Stimulated activated CD8-positive, alpha-beta memory T cell treated with anti-CD3 and anti-CD28 coated beads, Interleukin-15, amount 100 ng/mL, for 1 hour (primary cell): Measurements from ENCODE around the gene RARRES1.

ENCODE experiments used
- DNase-seq: peaks from one replicate; pipeline ENCODE4 v3.0.0-alpha.2; 2020; ENCODE audit warnings: low read depth

The RARRES1 gene

DNA sequence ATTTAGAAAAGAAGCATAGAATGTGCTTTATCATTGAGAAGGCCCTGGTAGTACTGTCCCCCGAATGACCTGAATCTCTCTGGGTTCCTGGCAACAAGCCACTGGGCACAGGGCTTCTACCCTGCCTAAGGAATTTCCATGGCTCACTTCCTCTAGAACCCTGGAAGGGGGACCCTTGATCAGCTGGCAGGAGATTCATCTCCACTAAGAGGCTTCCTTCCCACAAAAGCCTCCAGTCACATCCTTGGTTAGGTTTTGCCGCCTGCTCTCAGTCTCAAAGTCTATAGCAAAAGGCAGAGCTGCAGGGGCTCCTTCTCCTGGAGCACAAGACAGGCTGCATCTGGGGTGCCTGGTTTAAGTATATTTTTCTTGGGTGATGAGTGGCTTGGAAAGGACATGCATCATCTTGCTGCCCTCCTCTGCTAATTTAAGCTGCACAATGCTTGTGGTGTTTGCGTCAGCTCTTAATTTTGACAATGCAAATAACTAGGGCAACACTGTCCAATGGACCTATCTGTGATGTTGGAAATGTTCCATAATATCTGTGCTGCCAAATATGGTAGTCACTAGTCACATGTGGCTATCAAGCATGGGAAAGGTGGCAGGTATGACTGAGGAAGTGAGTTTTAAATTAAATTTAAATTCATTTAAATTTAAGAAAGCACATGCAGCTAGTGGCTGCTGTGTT lies 33.4 kb upstream of the RARRES1 start:
- DNase-seq = no peak

DNA sequence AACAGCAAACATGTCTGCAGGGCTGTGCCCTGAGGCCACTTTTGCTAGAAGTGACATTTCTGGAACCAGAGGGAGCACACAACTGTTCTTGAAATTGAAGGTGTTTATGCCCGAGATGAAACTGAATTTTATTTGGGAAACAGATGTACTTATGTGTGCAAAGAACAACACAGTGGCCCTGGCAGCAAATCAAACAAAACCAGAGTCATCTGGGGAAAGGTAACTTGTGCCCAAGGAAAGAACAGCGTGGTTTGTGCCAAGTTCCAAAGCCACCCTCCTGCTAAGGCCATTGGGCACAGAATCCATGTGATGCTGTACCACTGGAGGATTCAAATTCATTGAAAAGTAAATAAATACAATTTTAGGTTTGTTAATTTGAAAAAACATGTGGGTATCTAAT lies 31.2 kb upstream of the RARRES1 start:
- no peak for DNase-seq

DNA sequence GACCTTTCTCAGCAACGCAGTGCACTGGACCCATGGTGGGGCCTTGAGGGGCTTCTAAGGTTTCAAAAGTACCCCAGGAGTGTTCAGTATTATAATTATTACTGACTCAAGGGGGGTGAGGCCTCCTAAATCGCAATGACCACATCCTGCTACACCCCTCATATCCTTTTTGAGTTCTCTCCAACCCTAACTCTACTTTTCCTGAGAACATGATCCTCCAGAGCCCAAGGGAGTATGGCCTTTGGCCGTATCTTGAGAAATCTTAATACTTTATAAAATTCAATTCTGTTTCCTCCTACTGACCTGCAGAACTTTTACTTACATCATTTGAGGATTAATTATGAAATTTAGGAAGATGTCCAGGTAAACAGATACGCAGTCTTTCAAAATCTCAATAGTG lies 30.4 kb upstream of the RARRES1 start:
- no peak for DNase-seq

DNA sequence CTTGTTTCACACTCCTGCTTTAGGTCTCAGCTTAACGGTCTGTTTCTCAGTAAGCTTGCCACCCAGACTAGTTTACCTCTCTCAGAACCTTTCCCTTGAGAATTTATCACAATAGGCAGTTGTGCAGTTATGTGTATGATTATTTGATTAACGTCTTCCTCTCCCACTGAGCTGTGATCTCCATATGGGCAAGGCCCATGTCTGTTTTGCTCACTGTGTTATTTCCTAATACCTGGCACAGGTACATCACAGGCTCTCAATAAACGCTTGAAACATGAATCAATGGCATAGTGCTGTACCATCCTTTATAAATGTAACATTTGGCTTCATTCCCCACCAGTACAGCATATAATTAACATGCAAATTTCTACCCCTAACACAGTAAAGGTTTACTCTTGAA lies 29.1 kb upstream of the RARRES1 start:
- no peak for DNase-seq

DNA sequence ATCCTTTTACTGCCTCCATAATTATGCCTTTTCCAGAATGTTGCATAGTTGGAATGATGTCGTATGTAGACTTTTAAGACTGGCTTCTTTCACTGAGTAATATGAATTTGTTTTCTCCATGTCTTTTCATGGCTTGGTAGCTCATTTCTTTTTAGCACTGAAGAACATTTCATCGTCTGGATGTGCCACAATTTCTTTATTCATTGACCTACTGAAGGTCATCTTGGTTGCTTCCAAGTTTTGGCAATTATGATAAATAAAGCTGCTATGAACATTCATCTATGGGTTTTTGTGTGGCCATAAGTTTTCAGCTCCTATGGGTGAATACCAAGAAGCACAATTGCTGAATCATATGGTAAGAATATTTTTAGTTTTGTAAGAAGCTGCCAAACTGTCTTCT lies 23.2 kb upstream of the RARRES1 start:
- no peak for DNase-seq

DNA sequence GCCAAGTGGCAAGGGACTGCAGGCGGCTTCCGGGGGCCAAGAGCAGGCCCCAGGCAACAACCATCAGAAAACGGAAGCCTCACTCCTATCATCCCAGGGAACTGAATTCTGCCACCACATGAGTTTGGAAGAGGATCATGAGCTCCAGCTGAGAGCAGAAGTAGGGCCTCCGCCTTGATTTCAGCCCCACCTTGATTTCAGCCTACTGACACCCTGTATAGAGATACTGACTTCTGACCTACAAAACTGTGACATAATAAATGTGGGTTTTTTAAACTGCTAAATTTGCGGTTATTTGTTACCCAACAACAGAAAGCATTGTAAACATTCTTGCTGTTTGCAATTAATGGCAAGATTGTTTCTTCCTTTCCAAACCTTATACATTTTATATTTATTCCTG lies 21.6 kb upstream of the RARRES1 start:
- DNase-seq = no peak

DNA sequence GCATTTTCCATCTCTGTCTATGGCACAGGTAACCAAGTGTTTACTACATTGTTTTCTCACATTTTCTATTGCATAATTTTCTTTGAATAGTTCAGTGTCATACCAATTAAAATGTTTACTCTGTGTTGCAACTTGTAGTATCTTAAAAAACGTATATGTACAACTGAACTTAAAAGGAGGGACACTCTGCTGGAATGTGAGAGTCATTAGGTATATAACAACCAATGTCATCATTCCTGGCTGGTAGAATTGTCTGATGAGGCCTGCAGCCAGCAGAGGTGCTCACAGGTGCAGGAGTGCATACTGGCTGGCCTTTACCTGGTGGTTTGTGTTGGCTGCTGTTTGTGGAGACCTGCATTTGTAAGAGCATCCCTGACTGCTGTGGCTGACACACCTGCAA lies 19.1 kb upstream of the RARRES1 start:
- DNase-seq = no peak

DNA sequence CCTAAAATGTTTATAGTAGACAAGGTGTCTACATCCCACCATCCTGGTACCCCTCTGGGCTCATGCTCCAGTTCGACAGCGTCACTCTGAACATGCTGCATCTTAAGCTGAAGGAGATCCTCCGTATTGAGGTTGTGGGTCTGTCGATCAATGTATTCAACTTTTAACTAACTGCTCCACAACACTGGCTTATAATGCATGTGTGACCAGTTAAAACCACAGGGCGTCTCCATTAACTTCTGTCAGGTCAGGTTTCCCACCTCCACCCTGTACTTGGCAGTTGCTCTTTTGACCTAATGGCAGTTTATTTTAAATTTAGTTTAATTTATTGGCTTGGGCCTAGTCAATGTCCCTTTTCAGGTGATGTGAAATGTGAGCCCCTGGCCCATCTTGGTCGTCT lies 17.8 kb upstream of the RARRES1 start:
- DNase-seq = no peak

DNA sequence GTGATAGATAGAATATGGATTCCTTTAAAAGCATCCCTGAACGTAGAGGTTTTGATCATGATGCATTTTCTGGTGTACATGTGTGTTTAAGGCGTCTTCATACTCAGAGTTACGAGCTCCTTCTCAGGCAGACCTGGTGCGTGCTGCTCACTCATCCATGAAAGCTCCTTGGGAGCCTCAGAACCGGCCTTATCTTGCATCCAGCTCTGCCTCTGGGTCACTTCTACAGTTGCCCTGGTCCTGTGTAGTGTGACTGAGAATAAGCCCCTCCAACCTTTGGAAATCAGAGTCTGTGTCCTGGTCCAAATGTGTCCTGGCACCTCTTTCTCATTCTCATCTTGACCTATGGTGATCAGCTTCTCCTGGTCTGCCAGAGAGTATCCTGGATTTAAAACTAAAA lies 17.3 kb upstream of the RARRES1 start:
- no peak for DNase-seq

DNA sequence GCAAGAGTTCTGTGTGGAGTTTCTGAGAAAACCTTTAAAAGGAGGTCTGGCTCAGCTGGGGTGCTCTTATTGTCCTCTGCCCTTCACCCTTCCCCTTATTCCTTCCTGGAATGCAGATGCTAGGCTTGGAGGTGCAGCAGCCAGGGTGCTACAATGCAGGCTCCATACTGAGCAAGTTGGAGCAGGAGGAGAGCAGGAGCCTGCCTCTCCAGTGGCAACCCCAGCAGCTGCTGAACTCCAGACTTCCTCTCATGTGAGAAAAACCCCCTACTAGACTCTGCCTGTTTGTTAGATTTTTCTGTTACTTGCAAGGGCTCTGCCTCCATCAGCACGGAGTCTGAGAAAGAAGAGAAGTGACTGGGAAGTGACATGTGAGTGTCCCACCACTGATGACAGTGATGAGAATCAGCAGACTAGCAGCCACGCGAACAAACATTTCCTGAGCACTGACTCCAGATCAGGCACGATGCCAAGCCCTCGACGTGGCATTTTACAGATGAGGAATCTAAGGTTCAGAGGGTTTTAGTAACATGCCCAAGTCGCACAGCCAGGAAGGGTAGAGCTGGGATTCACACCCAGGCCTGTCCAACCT lies 16.1 kb upstream of the RARRES1 start:
- no peak for DNase-seq

DNA sequence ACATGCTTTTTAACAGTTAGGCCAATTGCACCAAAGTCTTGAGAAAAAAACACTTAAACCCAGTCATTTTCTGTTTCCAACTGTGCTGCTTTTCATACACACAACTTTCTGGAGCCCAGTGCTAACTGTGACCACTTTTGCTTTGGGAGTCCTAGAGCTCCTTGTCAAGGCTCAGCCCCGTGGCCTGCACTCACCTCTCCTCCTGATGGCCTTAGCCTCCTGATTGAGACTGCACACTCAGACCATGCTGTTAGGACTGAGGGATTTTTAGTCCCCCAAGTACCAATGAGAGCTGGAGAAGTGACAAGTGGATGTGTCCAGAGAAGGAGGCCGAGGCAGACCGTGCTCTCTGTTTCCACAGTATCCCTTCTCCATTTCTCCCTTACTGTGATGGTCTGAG lies 15.2 kb upstream of the RARRES1 start:
- DNase-seq = no peak

DNA sequence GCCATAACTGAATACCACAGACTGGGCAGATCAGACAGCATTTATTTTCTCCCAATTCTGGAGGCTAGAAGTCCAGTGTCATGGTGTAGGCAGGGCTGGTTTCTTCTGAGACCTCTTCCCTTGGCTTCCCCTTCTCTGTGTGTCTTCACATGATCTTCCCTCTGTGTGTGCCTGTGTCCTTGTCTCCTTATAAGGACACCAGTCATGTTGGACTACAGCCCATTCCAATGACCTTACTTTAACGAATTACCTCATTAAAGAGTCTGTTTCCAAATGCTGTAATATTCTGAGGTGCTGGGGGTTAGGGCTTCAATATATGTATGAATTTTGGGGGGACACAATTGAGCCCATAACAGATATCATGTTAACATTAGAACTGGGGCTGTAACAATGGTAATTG lies 13.3 kb upstream of the RARRES1 start:
- DNase-seq = no peak

DNA sequence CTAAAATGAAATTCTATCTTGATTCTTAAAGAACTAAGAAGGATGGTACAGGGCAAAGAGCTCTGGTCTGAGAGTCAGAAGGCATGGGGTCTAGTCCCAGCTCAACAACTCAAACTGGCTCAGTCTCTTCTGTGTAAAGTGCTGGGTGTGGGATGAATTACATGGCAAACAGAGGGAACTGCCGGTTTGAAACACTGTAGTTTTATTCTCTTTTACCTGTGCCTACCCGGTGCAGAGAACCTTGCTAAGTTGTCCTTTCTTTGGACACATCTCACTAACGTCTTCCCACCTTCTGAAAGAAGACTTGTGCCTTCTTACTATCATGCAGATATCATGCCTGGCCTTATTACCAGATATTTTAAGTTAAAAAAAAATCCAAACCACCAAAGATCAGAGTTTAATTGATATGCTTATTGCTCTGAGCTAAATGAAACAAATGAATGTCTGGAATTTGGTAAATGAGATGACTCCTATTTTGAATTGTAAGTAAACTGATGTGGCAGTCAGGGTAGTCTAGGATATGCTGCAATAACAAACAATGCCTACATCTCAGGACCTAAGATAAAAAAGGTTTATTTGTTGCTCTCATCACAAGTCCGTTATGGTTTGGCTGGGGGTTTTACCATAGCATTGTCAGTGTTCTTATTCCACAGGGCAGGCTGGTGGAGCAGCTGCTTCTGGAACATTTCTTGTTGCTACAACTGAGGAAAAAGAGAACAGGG lies 12.5 kb upstream of the RARRES1 start:
- DNase-seq = no peak

DNA sequence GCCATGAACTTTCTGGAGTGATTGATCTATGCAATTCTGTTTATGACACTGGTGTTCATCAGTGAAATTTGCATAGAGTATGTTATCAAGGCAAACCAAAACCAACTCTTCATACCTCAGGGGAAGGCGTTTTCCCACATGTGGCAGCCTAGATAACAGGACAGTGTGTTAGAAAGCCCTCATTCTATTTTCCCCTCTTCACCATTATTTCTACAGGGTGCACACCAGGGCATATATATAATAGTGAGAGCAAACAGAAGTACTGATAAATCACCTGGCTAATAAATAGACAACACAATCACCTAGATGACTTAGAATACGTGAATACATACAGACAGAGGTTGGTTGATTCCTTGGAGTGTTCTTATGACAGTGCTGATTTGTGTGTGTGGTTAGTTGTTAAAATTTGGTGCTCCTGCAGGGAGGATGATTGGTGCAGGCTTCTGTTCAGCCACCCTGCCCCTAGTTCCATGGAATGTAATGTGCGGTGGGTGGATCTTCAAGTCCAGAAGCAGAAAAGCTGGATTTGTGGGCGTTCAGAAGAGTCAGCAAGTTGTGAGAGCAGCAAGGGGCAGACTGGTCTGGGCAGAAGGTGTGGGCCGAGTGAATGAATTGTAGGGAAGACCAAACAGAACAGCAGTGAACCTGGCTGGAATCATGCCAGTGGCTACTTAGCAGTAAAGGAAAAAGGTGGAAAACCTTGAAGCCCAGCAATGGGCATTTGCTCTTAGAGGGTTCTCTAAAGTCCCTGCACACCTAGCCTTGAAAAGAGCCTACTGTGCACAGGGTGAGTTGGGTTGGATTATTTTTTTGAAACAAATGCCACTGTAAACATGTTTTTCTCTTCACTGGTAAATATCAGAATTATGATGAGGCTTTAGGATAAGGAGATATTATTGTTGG lies 11.7 kb upstream of the RARRES1 start:
- no peak for DNase-seq

DNA sequence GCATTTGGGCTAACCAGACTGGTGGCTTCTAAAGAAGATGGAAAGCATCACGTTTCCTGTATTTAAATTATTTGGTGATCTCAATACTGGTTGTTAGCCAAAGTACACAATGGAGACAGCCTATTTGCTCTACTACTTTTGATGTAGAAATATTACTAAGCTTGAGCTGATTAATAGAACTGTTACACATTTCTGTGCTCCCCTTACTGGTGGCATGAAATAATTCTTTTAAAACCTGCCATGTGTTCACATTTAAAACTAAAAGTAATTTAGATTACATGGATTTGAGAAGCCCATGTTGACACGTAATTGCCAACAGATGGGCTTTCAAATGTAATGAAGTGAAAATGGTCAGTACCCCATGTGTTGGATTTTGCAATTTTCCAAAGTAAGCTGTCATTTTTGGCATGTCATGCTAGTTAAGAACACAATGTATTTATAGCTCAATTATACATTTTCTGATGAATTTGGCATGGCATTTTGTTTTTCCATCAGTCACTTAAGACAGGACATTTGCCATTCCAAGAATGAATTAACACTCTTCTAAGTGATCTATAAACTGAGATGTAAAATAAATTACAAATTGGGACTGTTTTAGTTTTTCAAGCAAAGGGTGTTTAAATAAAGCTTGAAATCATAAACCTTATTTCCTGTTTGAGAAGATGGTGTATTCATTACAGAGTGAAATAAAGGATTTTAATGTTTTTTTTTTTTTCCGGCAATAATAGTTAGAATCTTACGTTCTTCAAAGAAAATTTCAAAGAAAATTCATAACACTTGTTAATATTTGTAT lies 10.8 kb upstream of the RARRES1 start:
- DNase-seq = no peak

DNA sequence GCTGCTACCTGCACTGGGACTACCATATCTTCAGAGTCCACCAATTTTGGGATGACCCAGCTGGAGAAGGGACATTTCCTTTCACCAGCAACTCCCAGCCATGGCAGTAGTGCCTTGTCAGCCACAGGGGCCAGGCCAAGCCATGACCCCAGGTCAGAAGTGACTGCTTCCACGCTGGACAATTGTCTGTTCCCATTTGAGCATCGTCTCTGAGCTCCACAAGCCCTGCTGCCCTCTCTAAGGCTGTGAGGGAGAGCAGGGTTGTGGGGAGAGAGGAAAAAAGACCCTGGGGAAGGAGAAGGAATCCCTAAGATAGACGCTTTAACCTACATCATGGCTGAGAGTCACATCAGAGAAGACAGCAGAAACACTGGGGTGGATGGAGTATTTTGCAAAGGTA lies 7.4 kb upstream of the RARRES1 start:
- no peak for DNase-seq

DNA sequence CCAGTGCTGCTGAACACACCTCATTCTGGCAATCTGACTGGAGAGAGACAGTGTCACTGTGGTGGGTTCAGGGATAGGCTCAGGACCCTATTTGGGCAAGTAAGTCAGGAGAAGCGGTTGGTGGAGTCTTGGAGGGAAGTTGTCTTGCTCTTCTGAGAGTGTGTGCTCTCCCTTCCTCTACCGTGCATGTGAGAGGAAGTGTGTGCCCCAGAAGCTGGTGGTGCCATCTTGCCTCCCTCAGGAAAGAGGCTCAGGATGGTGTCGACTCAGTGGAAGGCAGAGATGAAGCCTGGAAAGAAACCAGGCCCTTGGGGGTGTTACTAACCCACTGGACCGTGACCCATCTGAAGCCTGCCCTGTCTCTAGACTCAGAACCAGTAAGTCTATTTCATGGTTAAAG lies 6.8 kb upstream of the RARRES1 start:
- no peak for DNase-seq

DNA sequence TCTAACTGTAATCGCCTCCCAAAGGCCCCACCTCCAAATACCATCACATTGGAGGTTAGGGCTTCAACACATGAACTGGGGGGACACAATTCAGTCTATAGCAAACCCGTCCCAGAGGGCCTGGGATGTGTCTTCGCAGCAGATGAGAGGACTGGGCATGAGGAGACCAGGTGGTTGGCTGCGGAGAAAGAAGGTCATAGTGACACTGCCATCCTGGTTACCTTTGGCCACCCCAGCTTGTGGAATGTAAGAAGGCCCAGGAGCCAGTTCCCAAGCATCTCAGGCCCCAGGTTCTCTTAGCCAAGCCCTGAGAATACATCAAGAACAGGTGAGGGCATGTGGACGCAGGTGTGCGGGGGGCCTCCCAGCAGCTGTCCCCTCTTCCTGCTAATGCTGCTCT lies 6.4 kb upstream of the RARRES1 start:
- DNase-seq = no peak

DNA sequence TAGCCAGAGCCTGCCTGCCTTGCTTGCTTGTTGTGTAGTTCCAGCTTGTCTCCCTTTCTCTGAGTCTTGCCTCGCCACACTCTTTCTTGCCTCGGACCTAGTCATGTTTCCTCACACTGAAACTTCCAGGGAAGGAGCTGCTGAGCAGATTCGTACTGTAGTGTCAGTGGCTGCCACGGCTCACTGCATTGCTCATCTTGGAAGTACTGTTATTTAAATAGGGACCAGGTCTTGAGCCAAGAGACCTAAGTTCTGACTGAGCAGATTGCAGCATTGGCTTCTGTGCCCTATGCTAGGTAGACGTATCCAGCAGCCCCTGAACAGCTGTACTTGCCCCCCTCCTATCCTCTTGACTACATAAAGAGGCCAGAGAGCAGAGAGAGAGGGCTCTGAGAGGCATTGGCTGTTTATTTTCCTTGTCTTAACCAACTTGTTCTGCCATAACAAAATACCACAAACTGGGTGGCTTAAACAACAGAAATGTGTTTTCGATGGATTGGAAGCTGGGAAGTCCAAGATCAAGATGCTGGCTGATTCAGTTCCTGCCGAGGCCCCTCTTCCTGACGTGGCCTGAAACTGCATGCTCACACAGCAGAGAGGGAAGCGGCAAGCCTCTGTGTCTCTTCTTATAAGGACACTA lies 5.8 kb upstream of the RARRES1 start:
- DNase-seq = no peak

DNA sequence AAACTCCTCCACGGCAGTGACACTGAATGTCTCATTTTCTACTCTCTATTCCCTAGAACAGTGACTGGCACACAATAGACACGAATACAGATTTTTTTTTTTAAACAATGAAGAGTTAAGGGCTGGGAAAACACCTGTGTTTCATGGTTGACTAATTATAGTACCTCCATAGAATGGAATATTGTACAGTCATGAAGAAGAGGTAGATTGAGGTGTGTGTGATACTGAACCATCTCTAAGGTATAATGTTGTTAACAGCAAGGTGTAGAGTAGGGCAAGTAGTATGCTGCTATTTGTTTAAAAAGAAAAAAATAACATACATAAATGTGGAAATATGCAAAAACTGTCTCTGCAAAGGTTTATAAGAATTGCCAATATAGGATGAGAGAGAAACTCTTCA lies 5.2 kb upstream of the RARRES1 start:
- DNase-seq = no peak

DNA sequence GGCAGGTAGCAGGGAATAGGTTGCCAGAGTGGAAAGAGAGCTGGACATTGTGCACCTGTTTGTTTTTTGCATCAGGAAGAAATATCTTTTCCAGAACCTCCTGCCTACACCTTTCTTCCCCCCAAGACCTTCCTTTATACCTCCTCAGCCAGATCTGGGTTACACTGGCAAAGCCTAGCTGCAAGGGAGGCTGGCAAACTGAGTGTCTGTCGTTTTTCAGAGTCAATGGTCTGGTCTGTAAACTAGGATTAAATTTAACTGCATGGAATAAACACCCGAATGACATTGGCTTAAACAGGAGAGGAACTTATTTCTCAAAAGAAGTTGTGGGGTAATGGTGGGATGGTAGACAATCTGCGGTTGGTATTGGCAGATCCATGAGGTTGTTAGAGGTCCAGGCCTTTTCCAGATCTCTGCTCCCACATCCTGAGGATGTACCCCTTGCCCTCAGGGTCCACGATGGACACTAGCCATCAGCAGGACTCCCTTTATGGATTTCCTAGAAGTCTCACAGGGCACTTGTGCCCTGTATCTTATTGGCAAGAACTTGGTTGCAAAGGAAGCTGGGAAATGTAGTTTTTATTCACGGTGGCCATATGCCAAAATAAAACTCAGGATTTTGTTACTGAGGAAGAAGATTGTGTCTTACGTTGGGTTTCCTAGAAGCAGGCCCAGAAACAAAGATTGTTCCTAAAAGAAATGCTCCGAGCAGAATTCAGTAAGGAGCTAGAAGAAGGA lies 3.2 kb upstream of the RARRES1 start:
- no peak for DNase-seq
